MCF 10A (cell line): ENCODE results near the gene MTHFD2L. TPM values are rescaled to one million over a fixed set of nuclear protein-coding genes. Genes with fewer than 3 reads are reported as not detected.

Experiments
- BruUV-seq: library from RNA; stranded (reverse); fragments of 400-500 nt; replicated peaks from 2 replicates; lab custom pipeline; 2021; lab: Mats Ljungman, UMichigan
- CTCF ChIA-PET: fragments of 300-600 bp; sonication (Branson Sonifier 250); formaldehyde crosslinking; extraction: SDS; loops from one replicate; lab custom pipeline; 2021; ENCODE audit warnings: antibody characterized with exemption, inconsistent platforms; lab: Yijun Ruan, JAX
- POLR2A ChIA-PET: fragments of 300-600, 350-650 bp; sonication (Branson Sonifier 250); formaldehyde crosslinking; extraction: SDS; loops from one replicate; lab custom pipeline; 2020; ENCODE audit warnings: antibody characterized with exemption, inconsistent platforms; lab: Yijun Ruan, JAX
- DNase-seq: peaks from one replicate; pipeline ENCODE4 v3.0.0-alpha.2; 2018; ENCODE audit not compliant: unreplicated experiment
- H3K27ac Mint-ChIP-seq: one replicate; pipeline ENCODE4 v1.8.0; 2022; ENCODE audit warnings: mild to moderate bottlenecking, low read depth, mixed read lengths; ENCODE audit not compliant: unreplicated experiment
- H3K27me3 Mint-ChIP-seq: one replicate; pipeline ENCODE4 v1.8.0; 2022; ENCODE audit warnings: mixed read lengths; ENCODE audit not compliant: insufficient read depth, unreplicated experiment
- H3K36me3 Mint-ChIP-seq: one replicate; pipeline ENCODE4 v1.8.0; 2022; ENCODE audit warnings: mild to moderate bottlenecking, moderate library complexity, mixed read lengths; ENCODE audit not compliant: insufficient read depth, unreplicated experiment
- H3K4me1 Mint-ChIP-seq: one replicate; pipeline ENCODE4 v1.8.0; 2022; ENCODE audit warnings: mixed read lengths; ENCODE audit not compliant: insufficient read depth, unreplicated experiment
- H3K4me3 Mint-ChIP-seq: one replicate; pipeline ENCODE4 v1.8.0; 2022; ENCODE audit warnings: mild to moderate bottlenecking, moderate library complexity, mixed read lengths; ENCODE audit not compliant: unreplicated experiment
- H3K9me3 Mint-ChIP-seq: one replicate; pipeline ENCODE4 v1.8.0; 2022; ENCODE audit warnings: mixed read lengths; ENCODE audit not compliant: unreplicated experiment
- CTCF ChIP-seq: fragments of 200-600 bp; IDR thresholded peaks from one replicate; pipeline ENCODE4 v1.8.0; 2022; ENCODE audit warnings: antibody characterized with exemption, mild to moderate bottlenecking; ENCODE audit not compliant: unreplicated experiment
- intact Hi-C: fragments of 100-400 bp; cut with micrococcal nuclease; formaldehyde crosslinking; loops from 2 replicates; pipeline ENCODE4 v1.14.1; 2022
- total RNA-seq: library from RNA; stranded (reverse); gene quantifications from 2 replicates; pipeline ENCODE4 v1.2.3, GENCODE V29; 2022

The MTHFD2L gene
- total RNA-seq, 1 experiment from 2014 or later = 113 TPM

GRCh38 chr4:74159143-74159709 lies 1.3 kb downstream of the MTHFD2L start:
- Mint-ChIP-seq H3K36me3 (peaks cover 57% of the 10 kb centered on the region), H3K27me3 (no peaks in the 10 kb centered on the region), H3K4me3 (peak overlapping the region; percentile 91), H3K4me1 (peaks cover 30% of the 10 kb centered on the region), H3K27ac (peak overlapping the region; percentile 94), H3K9me3 (no peaks in the 10 kb centered on the region)
- peak; percentile 60 for DNase-seq
- ChIA-PET POLR2A (interaction anchor here (0.7 to 7.8 kb wide), 16 partner anchors 8 to 286 kb away, joined by 3 to 206 read pairs (median 5); partner anchors contain the start of genes CXCL2 and CXCL3), CTCF (interaction anchor here (0.6 to 1.7 kb wide), 3 partner anchors 47 to 299 kb away, joined by 3 to 5 read pairs (median 3); no protein-coding TSS in a partner anchor)
- no TSS peak for BruUV-seq
- intact Hi-C loops = loop anchor here (5.0 kb wide), 1 partner anchor 122 kb away; the partner anchor contains the start of gene CXCL3
- TF ChIP-seq CTCF = no peak

- no TSS peak for BruUV-seq
- no peaks in the 10 kb centered on the region for H3K27me3 Mint-ChIP-seq
- CTCF ChIA-PET = interaction anchor here (0.6 to 1.0 kb wide), 4 partner anchors 28 to 1836 kb away, joined by 3 read pairs; no protein-coding TSS in a partner anchor
Observed at GRCh38 chr4:74161666-74162450, 3.9 kb downstream of the MTHFD2L start.

GRCh38 chr4:74166135-74166534 lies 8.2 kb downstream of the MTHFD2L start:
- H3K4me1 Mint-ChIP-seq = peaks cover 23% of the 10 kb centered on the region
- intact Hi-C loops = no loop called here
- no peak for DNase-seq
- no peak for TF ChIP-seq CTCF
- H3K27ac Mint-ChIP-seq = peak overlapping the region; percentile 31
- CTCF ChIA-PET = no interaction called here
- POLR2A ChIA-PET = interaction anchor here (0.7 to 1.5 kb wide), 2 partner anchors 24 to 50 kb away, joined by 3 to 5 read pairs; no protein-coding TSS in a partner anchor
- no peaks in the 10 kb centered on the region for H3K27me3 Mint-ChIP-seq
- no TSS peak for BruUV-seq
- H3K9me3 Mint-ChIP-seq = no peaks in the 10 kb centered on the region
- no peak overlapping the region for H3K4me3 Mint-ChIP-seq
- H3K36me3 Mint-ChIP-seq = peaks cover 46% of the 10 kb centered on the region

More at GRCh38 chr4:74161666-74162450, 3.9 kb downstream of the MTHFD2L start:
- Mint-ChIP-seq H3K4me1 (peaks cover 19% of the 10 kb centered on the region), H3K9me3 (no peaks in the 10 kb centered on the region), H3K4me3 (no peak overlapping the region), H3K36me3 (peaks cover 64% of the 10 kb centered on the region), H3K27ac (peak overlapping the region; percentile 27)
- TF ChIP-seq CTCF = no peak
- POLR2A ChIA-PET = interaction anchor here (0.8 to 7.8 kb wide), 3 partner anchors 8 to 63 kb away, joined by 3 to 206 read pairs (median 4); partner anchors contain the start of gene CXCL2
- DNase-seq = peak; percentile 20
- intact Hi-C loops = no loop called here

GRCh38 chr4:74166818-74167217 lies 8.9 kb downstream of the MTHFD2L start:
- Mint-ChIP-seq H3K4me1 (peaks cover 17% of the 10 kb centered on the region), H3K27me3 (no peaks in the 10 kb centered on the region), H3K36me3 (peaks cover 40% of the 10 kb centered on the region), H3K9me3 (no peaks in the 10 kb centered on the region), H3K27ac (peak overlapping the region; percentile 31), H3K4me3 (no peak overlapping the region)
- POLR2A ChIA-PET = interaction anchor here (1.4 to 1.5 kb wide), 2 partner anchors 8 to 50 kb away, joined by 5 to 9 read pairs; no protein-coding TSS in a partner anchor
- TF ChIP-seq CTCF = no peak
- no TSS peak for BruUV-seq
- DNase-seq = no peak
- CTCF ChIA-PET = no interaction called here
- intact Hi-C loops = no loop called here
